Ascending aorta (tissue), 2 donors: Measurements from ENCODE around the gene MFSD6. TPM values are rescaled to one million over a fixed set of nuclear protein-coding genes. Genes with fewer than 3 reads are reported as not detected.

Source experiments
- DNase-seq, 2 donors: peaks; one replicate each; pipeline ENCODE4 v3.0.0-alpha.2; 2019; ENCODE audit warnings: low spot score in 2 of 2
- H3K27ac ChIP-seq, 2 donors: fragments of 200-600 bp; sonication (generic); one replicate each; pipeline ENCODE4 v1.5.1; 2016 to 2017; ENCODE audit warnings: mild to moderate bottlenecking in 1 of 2
- H3K27me3 ChIP-seq: fragments of 200-600 bp; sonication (generic); one replicate; pipeline ENCODE4 v1.5.1; 2017
- H3K36me3 ChIP-seq, 2 donors: fragments of 200-600 bp; sonication (generic); one replicate each; pipeline ENCODE4 v1.5.1; 2016
- H3K4me1 ChIP-seq, 2 donors: fragments of 200-600 bp; sonication (generic); one replicate each; pipeline ENCODE4 v1.5.1; 2016 to 2017; ENCODE audit warnings: mild to moderate bottlenecking in 1 of 2
- H3K4me3 ChIP-seq, 2 donors: fragments of 200-600 bp; sonication (generic); one replicate each; pipeline ENCODE4 v1.5.1; 2016 to 2017; ENCODE audit warnings: mild to moderate bottlenecking in 1 of 2
- H3K9me3 ChIP-seq, 2 donors: fragments of 200-600 bp; sonication (generic); one replicate each; pipeline ENCODE4 v1.5.1; 2016
- intact Hi-C: fragments of 100-400 bp; cut with DNase I; formaldehyde crosslinking; loops from one replicate; pipeline ENCODE4 v1.15.1; 2023
- total RNA-seq: library from RNA; depleted of rRNA; stranded (reverse); fragments of >200 nt; gene quantifications from one replicate; pipeline ENCODE4 v1.1.0, GENCODE V29; 2016
- TF ChIP-seq, protein P1 (sequence below), 3 experiments: fragments of 200-600 bp in 2 of 3; fragments of 450-650 bp in 1 of 3; sonication (generic) in 2 of 3; IDR thresholded peaks; one replicate each; pipeline ENCODE4 v1.5.1; 2016 to 2019; ENCODE audit warnings: antibody characterized with exemption in 3 of 3, mild to moderate bottlenecking in 1 of 3, moderate library complexity in 1 of 3

The MFSD6 gene
- total RNA-seq, 1 donor from 2014 or later: 53.2 TPM

GRCh38 chr2:190547886-190548285, 139.7 kb downstream of the MFSD6 start:
- no peak overlapping the region for H3K4me3 ChIP-seq
- no peaks in the 10 kb centered on the region for H3K27me3 ChIP-seq
- DNase-seq: no peak
- no peaks in the 10 kb centered on the region for H3K9me3 ChIP-seq
- H3K36me3 ChIP-seq: no peaks in the 10 kb centered on the region
- H3K4me1 ChIP-seq: no peaks in the 10 kb centered on the region
- TF ChIP-seq, protein P1, sequence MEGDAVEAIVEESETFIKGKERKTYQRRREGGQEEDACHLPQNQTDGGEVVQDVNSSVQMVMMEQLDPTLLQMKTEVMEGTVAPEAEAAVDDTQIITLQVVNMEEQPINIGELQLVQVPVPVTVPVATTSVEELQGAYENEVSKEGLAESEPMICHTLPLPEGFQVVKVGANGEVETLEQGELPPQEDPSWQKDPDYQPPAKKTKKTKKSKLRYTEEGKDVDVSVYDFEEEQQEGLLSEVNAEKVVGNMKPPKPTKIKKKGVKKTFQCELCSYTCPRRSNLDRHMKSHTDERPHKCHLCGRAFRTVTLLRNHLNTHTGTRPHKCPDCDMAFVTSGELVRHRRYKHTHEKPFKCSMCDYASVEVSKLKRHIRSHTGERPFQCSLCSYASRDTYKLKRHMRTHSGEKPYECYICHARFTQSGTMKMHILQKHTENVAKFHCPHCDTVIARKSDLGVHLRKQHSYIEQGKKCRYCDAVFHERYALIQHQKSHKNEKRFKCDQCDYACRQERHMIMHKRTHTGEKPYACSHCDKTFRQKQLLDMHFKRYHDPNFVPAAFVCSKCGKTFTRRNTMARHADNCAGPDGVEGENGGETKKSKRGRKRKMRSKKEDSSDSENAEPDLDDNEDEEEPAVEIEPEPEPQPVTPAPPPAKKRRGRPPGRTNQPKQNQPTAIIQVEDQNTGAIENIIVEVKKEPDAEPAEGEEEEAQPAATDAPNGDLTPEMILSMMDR (IDR thresholded peaks at IDR 0.05): no peak
- H3K27ac ChIP-seq: no peak overlapping the region
- intact Hi-C loops: no loop called here

- Histone ChIP-seq H3K4me3 (no peak overlapping the region), H3K9me3 (no peaks in the 10 kb centered on the region), H3K36me3 (no peaks in the 10 kb centered on the region), H3K27me3 (no peaks in the 10 kb centered on the region), H3K4me1 (no peaks in the 10 kb centered on the region), H3K27ac (no peak overlapping the region)
- DNase-seq: no peak
- TF ChIP-seq, protein P1 (IDR thresholded peaks at IDR 0.05): no peak
- intact Hi-C loops: no loop called here
Measured at GRCh38 chr2:190550137-190550536, 142.0 kb downstream of the MFSD6 start.

Other genes starting within 250 kb of the MFSD6 start
- 3.7 TPM for gene HIBCH, start 88.5 kb upstream of the MFSD6 start, total RNA-seq
- gene INPP1, start 64.8 kb upstream of the MFSD6 start, total RNA-seq: 13.3 TPM
- gene NEMP2, start 126.4 kb downstream of the MFSD6 start, total RNA-seq: 0.43 TPM
- 63.2 TPM for gene NAB1, start 240.7 kb downstream of the MFSD6 start, total RNA-seq